ENCODE measurements around the gene NUDT14. TPM values are rescaled to one million over a fixed set of nuclear protein-coding genes. Genes with fewer than 3 reads are reported as not detected.

Gene NUDT14
- total and polyA plus RNA-seq, 2 experiments from 2014 or later = 14.8 to 38.4 TPM

GRCh38 chr14:105204931-105205672, 24.0 kb upstream of the NUDT14 start (continued):
- TF ChIP-seq NANOG (IDR thresholded peaks at IDR 0.05; ENCODE audit: borderline replicate concordance) = no peak
- TF ChIP-seq, protein P1, sequence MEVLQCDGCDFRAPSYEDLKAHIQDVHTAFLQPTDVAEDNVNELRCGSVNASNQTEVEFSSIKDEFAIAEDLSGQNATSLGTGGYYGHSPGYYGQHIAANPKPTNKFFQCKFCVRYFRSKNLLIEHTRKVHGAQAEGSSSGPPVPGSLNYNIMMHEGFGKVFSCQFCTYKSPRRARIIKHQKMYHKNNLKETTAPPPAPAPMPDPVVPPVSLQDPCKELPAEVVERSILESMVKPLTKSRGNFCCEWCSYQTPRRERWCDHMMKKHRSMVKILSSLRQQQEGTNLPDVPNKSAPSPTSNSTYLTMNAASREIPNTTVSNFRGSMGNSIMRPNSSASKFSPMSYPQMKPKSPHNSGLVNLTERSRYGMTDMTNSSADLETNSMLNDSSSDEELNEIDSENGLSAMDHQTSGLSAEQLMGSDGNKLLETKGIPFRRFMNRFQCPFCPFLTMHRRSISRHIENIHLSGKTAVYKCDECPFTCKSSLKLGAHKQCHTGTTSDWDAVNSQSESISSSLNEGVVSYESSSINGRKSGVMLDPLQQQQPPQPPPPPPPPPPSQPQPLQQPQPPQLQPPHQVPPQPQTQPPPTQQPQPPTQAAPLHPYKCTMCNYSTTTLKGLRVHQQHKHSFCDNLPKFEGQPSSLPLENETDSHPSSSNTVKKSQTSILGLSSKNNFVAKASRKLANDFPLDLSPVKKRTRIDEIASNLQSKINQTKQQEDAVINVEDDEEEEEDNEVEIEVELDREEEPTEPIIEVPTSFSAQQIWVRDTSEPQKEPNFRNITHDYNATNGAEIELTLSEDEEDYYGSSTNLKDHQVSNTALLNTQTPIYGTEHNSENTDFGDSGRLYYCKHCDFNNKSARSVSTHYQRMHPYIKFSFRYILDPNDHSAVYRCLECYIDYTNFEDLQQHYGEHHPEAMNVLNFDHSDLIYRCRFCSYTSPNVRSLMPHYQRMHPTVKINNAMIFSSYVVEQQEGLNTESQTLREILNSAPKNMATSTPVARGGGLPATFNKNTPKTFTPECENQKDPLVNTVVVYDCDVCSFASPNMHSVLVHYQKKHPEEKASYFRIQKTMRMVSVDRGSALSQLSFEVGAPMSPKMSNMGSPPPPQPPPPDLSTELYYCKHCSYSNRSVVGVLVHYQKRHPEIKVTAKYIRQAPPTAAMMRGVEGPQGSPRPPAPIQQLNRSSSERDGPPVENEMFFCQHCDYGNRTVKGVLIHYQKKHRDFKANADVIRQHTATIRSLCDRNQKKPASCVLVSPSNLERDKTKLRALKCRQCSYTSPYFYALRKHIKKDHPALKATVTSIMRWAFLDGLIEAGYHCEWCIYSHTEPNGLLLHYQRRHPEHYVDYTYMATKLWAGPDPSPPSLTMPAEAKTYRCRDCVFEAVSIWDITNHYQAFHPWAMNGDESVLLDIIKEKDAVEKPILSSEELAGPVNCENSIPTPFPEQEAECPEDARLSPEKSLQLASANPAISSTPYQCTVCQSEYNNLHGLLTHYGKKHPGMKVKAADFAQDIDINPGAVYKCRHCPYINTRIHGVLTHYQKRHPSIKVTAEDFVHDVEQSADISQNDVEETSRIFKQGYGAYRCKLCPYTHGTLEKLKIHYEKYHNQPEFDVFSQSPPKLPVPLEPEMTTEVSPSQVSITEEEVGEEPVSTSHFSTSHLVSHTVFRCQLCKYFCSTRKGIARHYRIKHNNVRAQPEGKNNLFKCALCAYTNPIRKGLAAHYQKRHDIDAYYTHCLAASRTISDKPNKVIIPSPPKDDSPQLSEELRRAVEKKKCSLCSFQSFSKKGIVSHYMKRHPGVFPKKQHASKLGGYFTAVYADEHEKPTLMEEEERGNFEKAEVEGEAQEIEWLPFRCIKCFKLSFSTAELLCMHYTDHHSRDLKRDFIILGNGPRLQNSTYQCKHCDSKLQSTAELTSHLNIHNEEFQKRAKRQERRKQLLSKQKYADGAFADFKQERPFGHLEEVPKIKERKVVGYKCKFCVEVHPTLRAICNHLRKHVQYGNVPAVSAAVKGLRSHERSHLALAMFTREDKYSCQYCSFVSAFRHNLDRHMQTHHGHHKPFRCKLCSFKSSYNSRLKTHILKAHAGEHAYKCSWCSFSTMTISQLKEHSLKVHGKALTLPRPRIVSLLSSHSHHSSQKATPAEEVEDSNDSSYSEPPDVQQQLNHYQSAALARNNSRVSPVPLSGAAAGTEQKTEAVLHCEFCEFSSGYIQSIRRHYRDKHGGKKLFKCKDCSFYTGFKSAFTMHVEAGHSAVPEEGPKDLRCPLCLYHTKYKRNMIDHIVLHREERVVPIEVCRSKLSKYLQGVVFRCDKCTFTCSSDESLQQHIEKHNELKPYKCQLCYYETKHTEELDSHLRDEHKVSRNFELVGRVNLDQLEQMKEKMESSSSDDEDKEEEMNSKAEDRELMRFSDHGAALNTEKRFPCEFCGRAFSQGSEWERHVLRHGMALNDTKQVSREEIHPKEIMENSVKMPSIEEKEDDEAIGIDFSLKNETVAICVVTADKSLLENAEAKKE (CRISPR knock-in tag; IDR thresholded peaks at IDR 0.05) = no peak

GRCh38 chr14:105204206-105204930, 23.3 kb upstream of the NUDT14 start:
- Histone ChIP-seq H3K27me3 (ENCODE audit: insufficient read depth) (no peaks in the 10 kb centered on the region), H3K4me1 (ENCODE audit: insufficient read depth) (no peaks in the 10 kb centered on the region; the same call in 1 of the 2 replicates), H3K79me2 (replicated peaks; ENCODE audit: insufficient read depth) (no peaks in the 10 kb centered on the region), H3K9me2 (ENCODE audit: insufficient read depth) (no peaks in the 10 kb centered on the region), H3F3A (replicated peaks; ENCODE audit: low read depth) (no peaks in the 10 kb centered on the region), H3K4me2 (no peak overlapping the region), H3K27ac (ENCODE audit: low read depth) (no peak overlapping the region), H3K4me3 (no peak overlapping the region), H3K36me3 (ENCODE audit: insufficient read depth) (no peaks in the 10 kb centered on the region), H2AFZ (no peak overlapping the region), H4K20me1 (replicated peaks; ENCODE audit: insufficient read depth) (no peaks in the 10 kb centered on the region)
- ATAC-seq (no peak), DNase-seq (ENCODE audit: low spot score) (no peak)
- no peak overlapping the region for H3K4me3 Mint-ChIP-seq
- H3K27ac Mint-ChIP-seq = no peak overlapping the region
- no peaks in the 10 kb centered on the region for H3K9me3 Mint-ChIP-seq
- no peaks in the 10 kb centered on the region for H3K4me1 Mint-ChIP-seq
- no peak for TF ChIP-seq ZNF114 (CRISPR knock-in tag; IDR thresholded peaks at IDR 0.05)
- TF ChIP-seq, protein P1 (CRISPR knock-in tag; IDR thresholded peaks at IDR 0.05) = no peak
- no peaks in the 10 kb centered on the region for H3K36me3 Mint-ChIP-seq (ENCODE audit: low read depth)
- peaks cover 14% of the 10 kb centered on the region for H3K27me3 Mint-ChIP-seq (ENCODE audit: insufficient read depth, low read depth, poor library complexity)
